WERI-Rb-1 (cell line): ENCODE data around the gene TEDC1.

Experiments
- DNase-seq: peaks from one replicate; pipeline ENCODE4 v3.0.0-alpha.2; 2020
- H3K27ac ChIP-seq: fragments of 250-450 bp; sonication (Bioruptor Pico); 2 replicates; pipeline ENCODE4 v1.5.1; 2020; ENCODE audit warnings: mild to moderate bottlenecking, moderate library complexity
- H3K27me3 ChIP-seq: fragments of 250-450 bp; sonication (Bioruptor Pico); 2 replicates; pipeline ENCODE4 v1.5.1; 2021; ENCODE audit warnings: mild to moderate bottlenecking, low read depth, moderate library complexity; ENCODE audit not compliant: insufficient read depth, severe bottlenecking
- H3K36me3 ChIP-seq: fragments of 250-450 bp; sonication (Bioruptor Pico); 2 replicates; pipeline ENCODE4 v1.5.1; 2020; ENCODE audit warnings: mild to moderate bottlenecking, moderate library complexity
- H3K4me3 ChIP-seq: 2 replicates; pipeline ENCODE4 v1.5.1; 2011; ENCODE audit warnings: low read depth, mild to moderate bottlenecking, control low read depth, low read length
- H3K9me3 ChIP-seq: fragments of 250-450 bp; sonication (Bioruptor Pico); 2 replicates; pipeline ENCODE4 v1.5.1; 2021; ENCODE audit warnings: mild to moderate bottlenecking, moderate library complexity; ENCODE audit not compliant: severe bottlenecking
- CTCF ChIP-seq: IDR thresholded peaks from 2 replicates; pipeline ENCODE4 v1.5.1; 2011; ENCODE audit warnings: low read depth, mild to moderate bottlenecking, control low read depth, inconsistent platforms, low read length

TEDC1 gene

GRCh38 chr14:105547741-105548169 lies 56.7 kb downstream of the TEDC1 start:
- Histone ChIP-seq H3K36me3 (no peaks in the 10 kb centered on the region), H3K27me3 (peaks cover 48% of the 10 kb centered on the region), H3K9me3 (peaks cover 11% of the 10 kb centered on the region), H3K4me3 (no peak overlapping the region), H3K27ac (no peak overlapping the region)
- no peak for DNase-seq
- TF ChIP-seq CTCF, result no peak
